HG03135 (cell line): ENCODE data around the gene FARS2.
"Not testable (repeated sequence)": the region's sequence is repeated elsewhere in the genome, so short reads cannot be mapped to it uniquely, and the experiment has no call there.

Experiments used
- ATAC-seq: cut with Tn5 transposase; IDR thresholded peaks from one replicate; pipeline ENCODE4 v1.9.1; 2021; ENCODE audit warnings: mild to moderate bottlenecking, moderate library complexity; ENCODE audit not compliant: unreplicated experiment

The FARS2 gene

DNA sequence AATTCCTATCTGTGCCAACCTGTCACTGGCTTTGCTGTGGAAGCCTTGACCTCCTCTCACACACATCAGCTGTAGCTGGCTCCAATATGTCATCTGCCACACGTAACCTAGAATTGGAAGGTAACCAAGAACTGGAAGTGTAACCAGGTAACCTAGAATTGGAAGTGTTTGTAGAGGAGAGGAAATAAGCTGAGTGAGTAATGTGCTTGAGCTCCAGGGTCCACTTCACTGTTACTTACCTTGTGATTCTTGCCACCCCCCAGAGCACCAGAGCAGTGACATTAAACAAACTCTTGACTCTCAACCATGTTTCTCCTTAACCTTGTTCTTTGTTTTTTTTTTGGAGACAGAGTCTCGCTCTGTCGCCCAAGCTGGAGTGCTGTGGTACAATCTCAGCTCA lies 394.9 kb downstream of the FARS2 start:
- ATAC-seq = no peak

DNA sequence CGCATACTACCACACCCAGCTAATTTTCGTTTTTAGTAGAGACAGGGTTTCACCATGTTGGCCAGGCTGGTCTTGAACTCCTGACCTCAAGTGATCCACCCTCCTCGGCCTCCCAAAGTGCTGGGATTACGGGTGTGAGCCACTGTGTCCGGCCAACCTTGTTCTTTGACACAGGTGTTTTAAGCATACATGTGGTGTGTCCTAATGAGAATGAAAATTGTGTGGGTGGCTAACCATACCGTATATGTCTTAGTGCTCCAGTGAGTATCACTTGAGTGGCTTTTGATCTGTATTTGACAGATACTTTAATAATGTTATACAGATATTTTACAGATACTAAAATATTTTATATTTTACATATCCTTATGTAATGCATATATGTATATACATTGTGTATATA lies 395.4 kb downstream of the FARS2 start:
- not testable (repeated sequence) for ATAC-seq

DNA sequence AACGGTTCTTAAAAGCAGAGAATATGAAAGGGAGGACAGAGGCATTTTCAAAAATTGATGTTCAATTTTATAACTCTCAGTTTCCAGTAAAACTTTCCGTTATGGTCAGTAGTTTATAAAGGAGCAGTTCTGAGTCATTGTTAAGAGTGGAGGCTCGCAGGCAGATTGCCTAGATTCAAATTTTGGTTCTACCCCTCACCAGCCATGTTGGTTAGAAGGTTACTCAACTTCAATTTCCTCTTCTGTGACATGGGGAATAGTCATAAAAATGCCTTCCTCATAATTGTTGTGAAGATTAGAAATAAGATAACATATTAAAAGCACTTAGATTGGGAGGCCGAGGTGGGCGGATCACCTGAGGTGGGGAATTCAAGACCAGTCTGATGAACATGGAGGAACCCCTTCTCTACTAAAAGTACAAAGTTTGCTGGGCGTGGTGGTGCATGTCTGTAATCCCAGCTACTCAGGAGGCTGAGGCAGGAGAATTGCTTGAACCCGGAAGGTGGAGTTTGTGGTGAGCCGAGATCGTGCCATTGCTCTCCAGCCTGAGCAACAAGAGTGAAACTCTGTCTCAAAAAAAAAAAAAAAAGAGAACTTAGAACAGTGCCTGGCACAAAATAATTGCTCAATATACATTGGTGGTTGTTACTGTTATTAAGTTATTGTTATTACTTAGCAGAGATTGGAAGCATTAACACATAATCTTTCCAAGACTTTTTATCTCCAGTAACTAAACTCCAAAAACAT lies 396.5 kb downstream of the FARS2 start:
- no peak for ATAC-seq

DNA sequence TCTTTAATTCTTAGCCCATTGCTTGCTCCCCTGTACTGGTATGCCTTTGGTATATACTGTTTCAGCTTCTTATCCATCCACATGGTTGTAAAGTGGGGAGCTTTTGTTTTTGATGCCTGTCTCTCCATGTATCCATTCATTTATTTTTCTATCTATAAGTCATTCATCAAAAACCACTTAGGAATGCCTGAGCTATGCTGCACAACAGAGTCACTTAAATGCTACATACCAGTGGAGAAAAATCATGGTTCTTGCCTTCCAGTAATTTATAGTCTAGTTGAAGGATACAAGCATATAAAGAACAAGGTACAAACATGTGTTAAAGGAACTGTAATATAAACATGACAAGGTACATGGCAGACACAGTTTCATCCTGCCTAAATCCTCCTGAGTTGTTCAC lies 398.2 kb downstream of the FARS2 start:
- ATAC-seq = no peak

DNA sequence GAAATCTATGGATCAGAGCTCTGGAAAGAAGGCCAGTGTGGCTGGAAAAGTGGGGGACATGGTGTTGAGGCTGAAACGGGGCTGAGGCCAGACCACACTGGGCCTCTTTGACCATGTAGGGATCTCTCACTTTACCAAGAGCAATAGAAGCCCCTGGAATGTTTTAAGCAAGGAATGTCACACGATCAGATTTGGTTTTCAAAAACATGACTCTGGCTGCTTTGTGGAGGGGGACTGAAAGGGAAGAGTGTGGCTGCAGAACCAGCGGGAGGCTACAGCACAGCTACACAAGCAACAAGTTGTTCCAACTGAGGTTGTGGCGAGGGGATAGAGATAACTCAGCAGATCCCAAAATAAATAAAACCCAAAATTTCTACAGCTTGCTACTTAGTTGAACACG lies 399.5 kb downstream of the FARS2 start:
- no peak for ATAC-seq

DNA sequence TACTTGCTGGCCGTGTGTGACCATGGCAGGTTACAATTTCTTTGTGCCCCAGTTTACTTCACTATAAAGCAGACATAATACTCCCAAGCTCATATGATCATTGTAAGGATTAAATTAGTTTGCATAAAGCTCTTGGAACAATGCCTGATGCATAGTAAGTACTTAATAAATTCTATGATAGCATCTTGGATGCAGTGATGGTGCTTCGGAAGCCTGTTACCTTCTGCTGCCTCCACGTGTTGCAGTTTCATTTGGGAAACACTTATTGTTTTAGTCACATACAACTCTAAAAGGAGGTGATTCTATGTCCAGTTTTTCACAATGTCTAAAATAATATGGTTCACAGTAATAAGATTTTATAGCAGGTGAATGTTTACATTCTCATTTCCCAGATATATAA lies 401.5 kb downstream of the FARS2 start:
- no peak for ATAC-seq

DNA sequence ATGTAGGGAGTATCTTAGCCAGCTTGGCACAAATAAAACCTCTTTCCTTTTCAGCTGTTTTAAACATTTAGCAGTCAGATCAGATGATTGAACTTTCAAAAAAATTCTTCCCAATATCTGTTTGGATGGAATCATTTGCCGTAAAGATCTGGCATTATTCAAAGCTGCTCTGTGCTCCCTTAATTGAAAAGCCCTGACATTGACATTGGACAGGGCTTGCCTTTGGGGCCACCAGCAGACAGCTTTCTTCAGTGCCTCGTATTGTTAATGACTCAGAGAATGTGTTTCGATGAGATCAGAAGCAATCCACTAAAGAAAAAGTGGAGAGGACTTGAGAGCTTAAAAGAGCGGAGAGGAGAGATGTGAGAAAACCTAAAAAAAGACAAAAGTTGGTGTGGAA lies 401.9 kb downstream of the FARS2 start:
- no peak for ATAC-seq

DNA sequence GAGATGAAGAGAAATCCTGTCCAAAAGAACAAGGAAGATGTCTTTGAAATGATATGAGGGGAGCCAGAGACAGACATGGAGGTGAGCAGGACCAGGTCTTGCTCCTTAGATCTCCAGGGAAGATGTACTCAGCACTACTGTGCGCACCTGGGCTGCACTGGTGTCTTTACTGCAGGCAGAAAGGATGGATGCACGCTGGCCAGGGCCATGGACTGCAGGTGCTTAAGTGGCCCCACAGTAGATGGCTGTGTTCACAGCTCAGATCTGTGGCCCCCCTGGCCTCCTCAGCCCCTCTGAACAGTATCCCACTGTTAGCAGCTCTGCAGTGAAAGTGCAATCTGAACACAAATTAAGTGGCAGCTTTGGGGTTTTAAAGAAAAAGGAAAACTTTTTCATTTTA lies 402.4 kb downstream of the FARS2 start:
- ATAC-seq = no peak

DNA sequence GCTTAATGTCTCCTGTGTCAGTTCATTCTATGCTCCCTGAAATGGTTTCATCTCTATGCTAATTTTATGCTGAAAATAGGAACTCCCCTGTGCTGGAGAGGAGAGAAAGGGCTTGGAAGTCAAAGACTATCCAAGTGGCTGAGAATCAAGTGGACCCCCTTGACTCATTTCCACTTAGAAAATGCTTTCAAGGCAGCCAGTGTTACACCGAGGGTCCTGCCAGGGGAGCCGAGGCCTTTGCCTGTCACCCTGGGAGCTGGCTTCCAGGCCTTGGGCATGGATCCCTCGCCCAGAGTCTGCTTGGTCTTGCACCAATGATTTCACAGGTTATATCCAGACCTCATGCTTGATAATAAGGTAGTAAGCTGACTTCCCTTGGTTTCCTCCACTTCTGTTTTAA lies 402.8 kb downstream of the FARS2 start:
- ATAC-seq = no peak

DNA sequence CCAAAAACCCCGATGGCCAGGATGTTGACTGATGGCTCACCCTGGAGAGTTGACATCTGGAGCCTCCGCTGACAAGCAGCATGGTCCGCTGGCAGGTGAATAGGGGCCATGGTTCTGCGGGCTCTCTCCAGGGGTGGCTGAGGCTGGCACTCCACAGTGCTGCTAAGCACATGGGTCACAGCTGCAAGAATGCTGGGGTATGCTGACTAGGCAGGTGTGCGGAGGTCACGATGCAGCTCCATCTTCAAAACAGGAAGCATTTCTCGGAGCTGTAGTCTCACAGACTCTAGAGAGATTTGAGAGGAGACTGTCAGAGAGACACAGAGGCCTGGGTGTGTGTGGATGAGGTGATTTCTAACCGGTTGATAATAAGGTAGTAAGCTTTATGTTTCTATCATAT lies 403.9 kb downstream of the FARS2 start:
- ATAC-seq = no peak

DNA sequence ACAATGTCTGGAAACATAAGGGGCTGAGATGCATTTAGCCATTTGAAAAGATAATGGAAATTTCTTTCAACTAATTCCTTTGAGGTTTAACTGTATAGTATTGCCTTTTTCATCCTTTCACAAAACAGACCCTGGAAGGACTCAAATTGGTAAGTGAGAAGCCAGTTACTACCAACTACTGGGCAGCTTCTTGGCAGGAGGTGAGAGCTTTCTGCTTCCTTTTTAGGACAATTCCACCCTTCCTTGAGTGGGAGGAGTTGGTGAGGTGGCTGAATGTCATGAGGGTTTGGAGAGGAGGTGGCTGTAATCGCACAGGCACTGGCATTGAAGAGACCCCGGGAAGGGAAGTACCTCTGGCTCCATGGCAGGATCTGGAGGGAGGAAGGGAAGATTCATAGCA lies 404.4 kb downstream of the FARS2 start:
- ATAC-seq = no peak

DNA sequence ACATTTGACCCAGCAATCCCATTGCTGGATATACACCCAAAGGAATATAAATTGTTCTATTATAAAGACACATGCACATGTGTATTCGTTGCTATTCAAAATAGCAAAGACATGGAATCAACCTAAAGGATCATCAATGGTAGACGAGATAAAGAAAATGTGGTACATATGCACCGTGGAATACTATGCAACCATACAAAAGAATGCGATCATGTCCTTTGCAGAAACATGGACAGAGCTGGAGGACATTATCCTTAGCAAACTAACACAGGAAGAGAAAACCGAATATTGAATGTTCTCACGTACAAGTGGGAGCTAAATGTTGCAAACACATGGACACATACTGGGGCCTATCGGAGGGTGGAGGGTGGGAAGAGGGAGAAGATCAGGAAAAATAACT lies 405.4 kb downstream of the FARS2 start:
- no peak for ATAC-seq

DNA sequence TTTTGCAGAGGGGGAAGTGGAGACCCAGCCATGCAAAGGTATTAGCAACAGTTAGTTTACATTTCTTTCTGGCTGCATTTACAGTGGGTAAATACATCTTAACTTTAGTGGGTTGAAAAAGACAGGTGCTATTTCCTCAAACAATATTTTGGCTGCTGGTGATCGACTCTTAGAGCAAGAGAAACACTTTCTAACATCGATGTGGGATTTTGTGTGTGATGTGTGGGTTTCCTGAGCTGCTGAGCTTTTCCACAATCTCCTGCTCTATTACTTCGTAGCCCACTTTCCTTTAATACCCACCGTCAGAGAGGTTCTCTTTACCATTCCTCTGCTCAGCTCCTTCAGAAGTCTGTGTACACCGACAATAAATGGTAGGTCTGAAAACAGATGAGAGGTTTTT lies 406.4 kb downstream of the FARS2 start:
- ATAC-seq = no peak

DNA sequence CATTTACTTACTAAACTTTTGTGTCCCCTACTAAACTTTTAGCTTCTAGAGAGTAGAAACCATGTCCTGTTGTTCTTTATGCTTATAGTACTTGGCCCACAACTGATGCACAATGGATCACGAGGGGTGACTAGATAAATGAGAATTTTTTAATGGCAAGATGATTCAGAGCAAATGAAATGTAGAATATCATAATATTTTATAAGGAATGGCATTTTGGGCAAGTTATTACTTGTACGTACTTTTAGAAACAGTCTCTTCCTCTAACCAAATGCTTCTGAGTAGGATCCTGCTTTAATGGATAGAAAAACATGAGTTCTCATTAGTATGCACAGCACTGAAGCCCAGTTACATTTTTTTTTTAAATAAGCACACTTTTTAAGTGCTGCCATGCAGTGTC lies 409.1 kb downstream of the FARS2 start:
- no peak for ATAC-seq

DNA sequence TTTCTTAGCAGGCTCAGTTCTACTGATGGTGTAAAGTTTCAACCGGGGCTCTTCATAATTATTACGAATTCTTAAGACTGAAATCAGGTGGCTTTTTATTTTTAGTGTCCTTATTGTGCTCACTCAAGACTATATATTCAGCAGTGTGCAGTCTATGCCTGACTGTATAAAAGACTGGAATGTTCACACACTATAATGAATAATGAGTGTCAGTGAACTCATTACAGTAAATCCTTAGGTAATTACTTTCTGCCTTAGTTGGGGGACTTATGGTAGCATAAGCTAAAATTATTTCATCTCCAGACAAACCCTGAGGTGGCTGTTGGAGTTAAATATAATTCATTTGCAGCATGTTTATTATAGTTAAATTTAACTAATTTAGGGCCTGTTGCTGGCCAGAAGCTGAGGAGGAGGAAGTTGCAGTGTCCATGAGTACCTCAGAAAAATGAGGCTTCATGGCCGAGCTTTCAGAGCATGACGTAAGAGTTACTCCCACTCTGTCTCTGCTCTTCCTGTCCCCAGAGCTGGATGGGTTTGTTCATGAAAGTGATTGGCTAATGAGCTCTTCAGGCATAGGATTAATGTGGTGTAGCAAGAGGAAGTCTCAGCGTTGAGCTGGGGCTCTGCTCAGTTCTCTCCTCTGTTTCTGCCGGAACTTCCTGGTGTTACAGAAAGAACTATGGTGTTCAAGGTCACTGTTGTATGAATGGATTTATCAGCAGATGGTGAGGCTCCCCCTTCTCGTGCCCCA lies 409.7 kb downstream of the FARS2 start:
- ATAC-seq = no peak

DNA sequence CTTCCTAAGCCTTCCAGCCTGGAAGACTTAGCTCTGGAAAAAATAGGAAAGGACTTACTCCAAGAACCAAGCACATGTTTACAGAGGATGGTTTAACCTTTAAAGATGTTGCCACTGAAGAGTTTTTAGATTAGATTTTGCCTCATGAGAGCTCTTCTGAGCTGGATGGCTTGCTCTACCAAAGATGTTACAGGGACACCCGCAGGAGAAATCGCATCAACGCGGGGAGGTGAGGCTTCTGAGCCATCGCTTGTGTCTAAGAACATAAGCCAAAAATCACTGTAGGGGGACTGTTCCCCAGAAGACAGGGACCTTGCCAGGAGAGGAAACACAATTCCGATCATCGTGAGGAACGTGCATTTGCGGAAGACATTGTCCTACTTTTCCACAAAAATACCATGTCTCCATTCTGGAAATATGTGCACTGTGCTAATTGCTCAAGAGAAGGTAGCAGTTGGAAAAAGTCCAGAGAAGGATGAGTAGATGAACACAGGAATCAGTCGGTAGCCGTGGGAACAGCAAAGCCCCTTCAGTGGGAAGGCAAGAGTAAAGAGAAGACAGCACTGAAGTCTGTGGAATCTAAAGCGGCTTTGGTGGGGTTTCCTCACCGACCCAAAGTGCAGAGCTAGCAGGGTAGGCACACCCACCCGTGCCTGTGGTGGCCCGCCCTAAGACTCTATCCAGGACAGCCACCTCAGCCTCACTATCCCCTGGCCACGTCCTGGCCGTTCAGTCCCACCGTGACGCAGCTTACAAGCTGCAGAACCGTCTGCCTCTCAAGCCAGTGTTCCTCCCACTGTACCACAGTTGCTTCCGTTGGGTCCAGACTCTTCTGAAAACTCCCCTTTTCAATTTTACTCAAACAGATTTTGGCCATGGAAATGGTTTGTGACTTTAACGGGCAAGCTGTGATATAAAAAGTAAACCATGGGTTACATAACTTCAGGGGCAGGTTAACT lies 410.6 kb downstream of the FARS2 start:
- ATAC-seq = no peak

DNA sequence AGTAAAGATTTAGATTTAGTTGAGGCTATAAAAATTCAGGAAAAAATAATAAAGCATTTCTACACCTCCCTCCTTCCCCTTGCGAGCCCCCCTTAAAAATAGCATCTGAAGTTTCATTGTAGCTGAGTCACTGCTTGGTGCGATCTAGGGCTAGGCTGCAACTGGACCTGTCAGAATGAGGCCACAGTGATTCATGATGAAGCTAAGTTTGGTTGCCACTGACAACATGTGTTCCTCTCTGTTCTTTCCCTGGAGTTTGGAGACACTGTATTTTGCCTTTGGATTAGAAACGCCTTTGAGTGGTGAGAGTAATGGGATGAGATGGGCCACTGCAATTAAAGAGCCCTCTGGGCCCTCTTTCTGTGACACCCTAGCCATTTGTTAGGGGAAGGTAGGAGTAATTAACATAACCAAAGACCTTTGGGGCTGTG lies 411.3 kb downstream of the FARS2 start:
- no peak for ATAC-seq

DNA sequence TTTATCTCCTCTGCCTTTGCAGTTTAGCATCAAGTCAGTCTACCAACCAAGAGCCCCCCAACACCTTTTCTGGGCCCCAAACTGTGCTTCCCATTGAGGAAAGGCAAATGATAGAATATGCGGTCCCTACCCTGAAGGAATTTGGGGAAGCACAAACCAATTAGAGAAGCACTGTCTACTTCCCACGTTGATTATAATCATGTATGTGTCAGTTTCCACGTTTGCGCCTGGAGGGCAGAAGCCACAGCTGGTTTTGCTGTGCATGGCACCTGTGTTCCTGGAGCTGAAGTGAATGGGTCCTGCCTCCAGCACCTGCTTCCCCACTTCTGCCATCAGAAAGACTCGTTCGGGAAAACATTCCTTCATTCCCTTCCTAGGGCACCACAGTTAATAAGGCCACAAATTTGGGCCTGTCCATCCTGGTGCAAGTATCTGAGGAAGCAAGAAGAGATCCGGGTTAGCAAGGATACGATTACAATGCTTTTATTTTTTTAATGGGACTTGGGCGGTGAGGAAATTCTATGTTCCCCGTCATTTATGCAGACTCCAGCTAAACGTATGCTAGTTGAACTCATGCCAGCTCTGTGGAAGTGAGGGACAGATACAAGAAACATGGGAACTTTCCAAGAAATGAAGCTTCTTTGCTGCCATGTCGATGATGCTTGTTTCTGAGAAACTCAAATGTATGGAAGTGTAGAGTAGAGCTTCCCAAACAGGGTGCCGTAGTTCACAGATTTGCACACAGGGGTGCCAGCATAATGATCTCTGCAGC lies 411.9 kb downstream of the FARS2 start:
- no peak for ATAC-seq

DNA sequence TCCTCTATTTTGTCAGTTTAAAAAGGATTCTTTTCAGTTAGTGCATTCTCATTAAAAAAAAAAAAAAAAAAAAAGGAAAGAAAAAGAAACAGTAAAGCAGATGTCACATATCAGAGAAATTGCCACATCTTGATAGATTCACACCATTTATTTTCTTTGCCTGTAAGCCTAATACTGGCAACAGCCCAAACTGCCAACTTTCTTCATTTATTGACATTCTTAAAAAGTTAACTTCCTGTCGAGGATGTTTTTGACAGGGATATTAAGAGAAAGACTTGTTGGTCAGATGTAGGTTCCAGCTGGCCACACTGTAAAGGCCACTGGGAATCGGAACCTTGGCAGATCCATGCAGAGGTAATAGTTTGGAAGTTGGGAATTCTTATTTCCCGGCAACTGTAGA lies 412.8 kb downstream of the FARS2 start:
- no peak for ATAC-seq

DNA sequence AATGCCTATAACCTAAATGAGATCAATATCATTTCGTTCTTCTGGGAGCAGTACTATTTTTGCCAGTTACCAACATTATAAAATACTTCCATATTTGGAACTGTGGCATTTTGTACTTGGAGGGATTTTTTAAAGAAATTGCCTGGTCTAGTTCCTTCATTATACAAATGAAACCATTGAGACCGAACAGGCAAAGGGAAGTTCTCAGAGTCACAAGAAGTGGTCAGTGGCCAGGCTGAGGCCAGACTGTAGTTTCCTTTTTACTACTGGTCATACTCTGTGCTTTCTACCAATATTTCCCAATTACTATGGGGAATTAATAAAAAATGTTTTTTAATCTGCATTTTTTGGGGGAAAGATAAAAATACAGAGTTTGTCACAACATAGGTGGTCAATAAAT lies 413.4 kb downstream of the FARS2 start:
- ATAC-seq = no peak

DNA sequence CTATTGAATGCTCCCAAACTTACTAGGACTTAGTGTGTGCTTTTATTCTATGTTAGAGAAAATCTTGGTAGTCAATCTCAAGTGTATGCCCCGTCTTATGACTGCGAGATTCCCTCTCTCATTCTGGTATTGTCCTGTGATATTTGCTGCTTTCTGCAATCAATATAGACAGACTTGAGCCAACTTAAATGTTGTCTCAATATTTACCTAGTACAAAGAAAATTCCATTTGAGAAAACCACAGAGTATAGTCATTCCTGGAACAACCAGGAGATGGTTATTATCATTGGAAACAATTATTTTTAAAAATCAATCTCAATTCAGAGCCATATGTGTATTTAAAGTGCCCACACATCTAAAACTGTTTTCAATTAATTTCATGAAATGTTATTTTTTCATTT lies 415.4 kb downstream of the FARS2 start:
- ATAC-seq = no peak
